H1 (cell line): Measurements from ENCODE around the gene DISC1. TPM values are rescaled to one million over a fixed set of nuclear protein-coding genes. Genes with fewer than 3 reads are reported as not detected.

Experiments
- E2F6 ChIP-seq: IDR thresholded peaks from 2 replicates; pipeline ENCODE4 v1.6.1; 2012; ENCODE audit warnings: inconsistent platforms
- polyA plus RNA-seq, 7 experiments: library from polyadenylated mRNA; depleted of rRNA in 3 of 7; stranded (reverse) in 5 of 7; unstranded in 2 of 7; fragments of >200 nt in 5 of 7; fragments of 200-250 nt in 2 of 7; gene quantifications; 1 replicate in 5 of 7; 2 replicates in 1 of 7; 4 replicates in 1 of 7; pipeline versions ENCODE4 v1.2.1 to v1.2.3, GENCODE V29; 2011 to 2013; ENCODE audit warnings: missing spikeins in 2 of 7, mixed read lengths in 2 of 7
- total RNA-seq: library from RNA; stranded (reverse); fragmentation: NEBNext Ultra II Directional; extraction: Animal tissue kit (Norgen Biotek cat#: 25700); gene quantifications from 2 replicates; pipeline ENCODE4 v1.2.1, GENCODE V29; 2021

The DISC1 gene
- total and polyA plus RNA-seq, 2 of the 8 experiments (the other 6 are each of a cell fraction or from before 2014, with no cell fraction given) = 1.1 to 3.5 TPM

- no peak for TF ChIP-seq E2F6
- TF ChIP-seq, all 59 proteins: peak for 0
These were observed 378.7 kb downstream of the DISC1 start (continued) for GRCh38 chr1:232005300-232005699.
